ENCODE data around the gene ADAT1.
A peak's percentile ranks its signal among the peaks of the same experiment; 100 is the strongest.

The ADAT1 gene

DNA sequence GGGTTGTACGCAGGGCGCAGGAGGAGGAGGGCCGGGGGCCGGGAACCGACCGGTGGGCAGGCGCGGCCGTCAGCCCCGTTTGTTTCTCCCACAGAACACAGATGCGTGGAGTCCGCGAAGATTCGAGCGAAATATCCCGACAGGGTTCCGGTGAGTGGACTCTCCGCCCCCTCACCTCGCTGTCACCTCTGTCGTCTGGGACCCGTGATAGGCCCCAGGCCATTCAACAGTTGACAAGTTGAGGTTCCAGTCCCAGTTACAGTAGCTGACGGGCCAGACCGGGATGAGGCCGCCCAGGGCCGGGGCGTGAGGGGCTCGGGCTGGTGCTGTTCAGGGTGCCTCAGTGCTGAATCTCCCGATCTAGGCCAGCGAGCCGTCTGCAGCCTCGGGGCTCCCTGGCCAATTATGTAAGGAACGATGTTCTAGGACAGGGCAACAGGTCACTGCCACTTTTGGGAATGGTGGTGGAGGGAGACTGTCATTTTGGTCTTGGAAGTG lies 56.3 kb downstream of the ADAT1 start:
- DNase-seq (peak; percentile 34), ATAC-seq (ENCODE audit: insufficient read depth, low read depth) (peak; percentile 43)
- peak overlapping the region; percentile 99 for H3K4me2 ChIP-seq (ENCODE audit: insufficient read depth, low read length)
- H3K4me3 ChIP-seq (ENCODE audit: low read depth in 1 of 2, low read length in 2 of 2): peak overlapping the region; percentile 76 to 88
- peaks cover 43% of the 10 kb centered on the region for H3K36me3 ChIP-seq (ENCODE audit: insufficient read depth, low read length)
- H4K20me1 ChIP-seq (ENCODE audit: insufficient read depth, low read length): peaks cover 23% of the 10 kb centered on the region
- H3K79me2 ChIP-seq (ENCODE audit: insufficient read depth, low read length): peaks cover 35% of the 10 kb centered on the region
- H3K9ac ChIP-seq (ENCODE audit: low read depth, low read length): peak overlapping the region; percentile 75
- H3K27ac ChIP-seq (ENCODE audit: low read length): peak overlapping the region; percentile 42
- peaks cover 35% of the 10 kb centered on the region for H3K4me1 ChIP-seq (ENCODE audit: insufficient read depth, low read length)
- peak overlapping the region; percentile 86 for H2AFZ ChIP-seq (ENCODE audit: low read depth, low read length)
- no peaks in the 10 kb centered on the region for H3K27me3 ChIP-seq (ENCODE audit: insufficient read depth, low read length, poor library complexity)
- no peaks in the 10 kb centered on the region for H3K9me3 ChIP-seq (ENCODE audit: insufficient read depth, low read length, severe bottlenecking)
- TF ChIP-seq EZH2 (IDR thresholded peaks at IDR 0.05; ENCODE audit: borderline replicate concordance, low read depth, low read length, severe bottlenecking): no peak
- TF ChIP-seq, protein P1, sequence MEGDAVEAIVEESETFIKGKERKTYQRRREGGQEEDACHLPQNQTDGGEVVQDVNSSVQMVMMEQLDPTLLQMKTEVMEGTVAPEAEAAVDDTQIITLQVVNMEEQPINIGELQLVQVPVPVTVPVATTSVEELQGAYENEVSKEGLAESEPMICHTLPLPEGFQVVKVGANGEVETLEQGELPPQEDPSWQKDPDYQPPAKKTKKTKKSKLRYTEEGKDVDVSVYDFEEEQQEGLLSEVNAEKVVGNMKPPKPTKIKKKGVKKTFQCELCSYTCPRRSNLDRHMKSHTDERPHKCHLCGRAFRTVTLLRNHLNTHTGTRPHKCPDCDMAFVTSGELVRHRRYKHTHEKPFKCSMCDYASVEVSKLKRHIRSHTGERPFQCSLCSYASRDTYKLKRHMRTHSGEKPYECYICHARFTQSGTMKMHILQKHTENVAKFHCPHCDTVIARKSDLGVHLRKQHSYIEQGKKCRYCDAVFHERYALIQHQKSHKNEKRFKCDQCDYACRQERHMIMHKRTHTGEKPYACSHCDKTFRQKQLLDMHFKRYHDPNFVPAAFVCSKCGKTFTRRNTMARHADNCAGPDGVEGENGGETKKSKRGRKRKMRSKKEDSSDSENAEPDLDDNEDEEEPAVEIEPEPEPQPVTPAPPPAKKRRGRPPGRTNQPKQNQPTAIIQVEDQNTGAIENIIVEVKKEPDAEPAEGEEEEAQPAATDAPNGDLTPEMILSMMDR (IDR thresholded peaks at IDR 0.05; ENCODE audit: borderline replicate concordance, extremely low read depth, low read length, poor library complexity, severe bottlenecking): no peak

DNA sequence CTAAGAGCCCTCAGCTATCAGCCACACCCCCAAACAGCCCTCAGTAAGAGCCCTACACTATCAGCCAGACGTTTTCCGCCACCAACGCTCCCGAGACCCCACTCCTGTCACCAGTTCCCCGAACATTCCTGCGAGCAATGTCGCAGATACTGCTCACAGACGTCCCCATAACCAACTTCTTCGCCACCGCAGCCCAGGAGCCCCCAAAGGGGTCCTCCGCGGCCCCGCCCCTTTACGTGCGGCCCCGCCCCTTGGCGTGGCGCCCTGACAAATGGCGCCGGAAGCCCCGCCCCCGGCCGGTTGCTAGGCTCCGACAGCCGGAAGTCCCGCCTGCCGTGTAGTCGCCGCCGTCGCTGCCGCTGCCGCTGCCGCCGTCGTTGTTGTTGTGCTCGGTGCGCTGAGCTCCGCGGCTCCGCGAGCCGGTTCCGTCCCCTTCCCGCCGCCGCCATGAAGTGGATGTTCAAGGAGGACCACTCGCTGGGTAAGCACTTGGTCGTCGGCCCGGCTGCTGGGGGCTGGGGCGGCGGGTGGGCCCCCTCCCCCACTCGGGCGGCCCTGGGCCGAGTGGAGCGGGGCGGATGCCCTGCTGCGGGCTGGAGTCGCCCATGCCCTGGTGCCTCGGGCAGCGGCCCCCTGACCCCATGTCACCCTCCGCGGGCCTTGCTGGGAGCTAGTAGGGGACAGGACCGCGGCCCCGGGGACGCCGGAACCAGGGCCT lies 56.9 kb downstream of the ADAT1 start, which contains the start of gene GABARAPL2:
TSS of gene GABARAPL2 (plus strand) at position 340 of the 718 bp plus-strand sequence. CDS start at position 448, 108 bp downstream.
- H3K79me2 ChIP-seq (ENCODE audit: insufficient read depth, low read length): peaks cover 35% of the 10 kb centered on the region
- H3K27me3 ChIP-seq (ENCODE audit: insufficient read depth, low read length, poor library complexity): no peaks in the 10 kb centered on the region
- peaks cover 23% of the 10 kb centered on the region for H4K20me1 ChIP-seq (ENCODE audit: insufficient read depth, low read length)
- peak within 1 kb of the TSS; percentile 76 to 88 for H3K4me3 ChIP-seq (ENCODE audit: low read depth in 1 of 2, low read length in 2 of 2)
- peak within 1 kb of the TSS; percentile 72 for H3K27ac ChIP-seq (ENCODE audit: low read length)
- TF ChIP-seq, protein P1 (IDR thresholded peaks at IDR 0.05; ENCODE audit: borderline replicate concordance, extremely low read depth, low read length, poor library complexity, severe bottlenecking): peak; percentile 6
- TF ChIP-seq EZH2 (IDR thresholded peaks at IDR 0.05; ENCODE audit: borderline replicate concordance, low read depth, low read length, severe bottlenecking): no peak
- H3K9ac ChIP-seq (ENCODE audit: low read depth, low read length): peak within 1 kb of the TSS; percentile 75
- H3K36me3 ChIP-seq (ENCODE audit: insufficient read depth, low read length): peaks cover 37% of the 10 kb centered on the region
- no peaks in the 10 kb centered on the region for H3K9me3 ChIP-seq (ENCODE audit: insufficient read depth, low read length, severe bottlenecking)
- H3K4me2 ChIP-seq (ENCODE audit: insufficient read depth, low read length): peak within 1 kb of the TSS; percentile 99
- DNase-seq (peak; percentile 91), ATAC-seq (ENCODE audit: insufficient read depth, low read depth) (peak; percentile 84)
- H3K4me1 ChIP-seq (ENCODE audit: insufficient read depth, low read length): peaks cover 35% of the 10 kb centered on the region
- H2AFZ ChIP-seq (ENCODE audit: low read depth, low read length): peak within 1 kb of the TSS; percentile 86

DNA sequence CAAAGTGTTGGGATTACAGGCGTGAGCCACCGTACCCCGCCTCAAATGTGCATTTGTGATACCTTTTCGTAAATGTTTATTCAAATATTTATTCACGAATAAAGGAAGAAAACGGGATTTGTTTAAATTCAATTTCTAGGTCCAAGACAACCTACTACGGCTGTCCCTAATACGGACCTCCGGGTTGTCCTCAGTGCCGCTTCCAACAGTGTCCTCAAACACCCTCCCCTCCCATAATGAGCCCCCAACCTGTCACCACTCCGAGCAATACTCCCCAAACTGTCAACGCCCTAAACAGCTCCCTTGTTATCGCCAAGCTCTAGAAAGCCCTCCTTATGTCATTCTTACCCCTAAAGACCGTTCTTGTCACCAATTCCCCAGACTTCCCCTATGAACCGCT lies 57.4 kb downstream of the ADAT1 start:
- Histone ChIP-seq H3K9me3 (ENCODE audit: insufficient read depth, low read length, severe bottlenecking) (no peaks in the 10 kb centered on the region), H3K27ac (ENCODE audit: low read length) (peak overlapping the region; percentile 72), H3K9ac (ENCODE audit: low read depth, low read length) (peak overlapping the region; percentile 75), H3K4me2 (ENCODE audit: insufficient read depth, low read length) (peak overlapping the region; percentile 99), H4K20me1 (ENCODE audit: insufficient read depth, low read length) (peaks cover 23% of the 10 kb centered on the region), H3K36me3 (ENCODE audit: insufficient read depth, low read length) (peaks cover 32% of the 10 kb centered on the region), H2AFZ (ENCODE audit: low read depth, low read length) (peak overlapping the region; percentile 86), H3K27me3 (ENCODE audit: insufficient read depth, low read length, poor library complexity) (no peaks in the 10 kb centered on the region), H3K4me1 (ENCODE audit: insufficient read depth, low read length) (peaks cover 35% of the 10 kb centered on the region), H3K79me2 (ENCODE audit: insufficient read depth, low read length) (peaks cover 35% of the 10 kb centered on the region), H3K4me3 (ENCODE audit: low read depth in 1 of 2, low read length in 2 of 2) (peak overlapping the region; percentile 76 to 88)
- ATAC-seq (ENCODE audit: insufficient read depth, low read depth) (no peak), DNase-seq (no peak)
- TF ChIP-seq EZH2 (IDR thresholded peaks at IDR 0.05; ENCODE audit: borderline replicate concordance, low read depth, low read length, severe bottlenecking): no peak
- TF ChIP-seq, protein P1 (IDR thresholded peaks at IDR 0.05; ENCODE audit: borderline replicate concordance, extremely low read depth, low read length, poor library complexity, severe bottlenecking): no peak

Data from DND-41 (cell line).